Mesodermal cell (in vitro differentiated cells): ENCODE results near the gene RAPGEF4.
A peak's percentile ranks its signal among the peaks of the same experiment; 100 is the strongest.

Experiments
- H3K27ac ChIP-seq: 2 replicates; pipeline ENCODE4 v1.7.0; 2013; ENCODE audit warnings: mild to moderate bottlenecking, low read depth, low read length, moderate library complexity; ENCODE audit not compliant: severe bottlenecking
- H3K36me3 ChIP-seq: 2 replicates; pipeline ENCODE4 v1.7.1; 2013; ENCODE audit warnings: mild to moderate bottlenecking, low read length, moderate library complexity; ENCODE audit not compliant: control insufficient read depth, insufficient read depth
- H3K4me1 ChIP-seq: one replicate; pipeline ENCODE4 v1.7.1; 2013; ENCODE audit warnings: mild to moderate bottlenecking, low read length; ENCODE audit not compliant: insufficient read depth, control insufficient read depth, poor library complexity, severe bottlenecking
- H3K4me3 ChIP-seq: 2 replicates; pipeline ENCODE4 v1.7.0; 2013; ENCODE audit warnings: low read length, control low read depth, mild to moderate bottlenecking; ENCODE audit not compliant: insufficient read depth, poor library complexity, severe bottlenecking; ENCODE audit errors: extremely low read depth
- H3K9me3 ChIP-seq: 2 replicates; pipeline ENCODE4 v1.7.1; 2013; ENCODE audit warnings: mild to moderate bottlenecking, low read length, moderate library complexity; ENCODE audit not compliant: control insufficient read depth
- WGBS, 2 experiments: methylation state at CpG; one replicate each; pipeline ENCODE4 v1.1.5; 2013; ENCODE audit warnings: missing lambda C conversion rate in 2 of 2; ENCODE audit not compliant: insufficient coverage in 2 of 2; 5-methylcytosine and 5-hydroxymethylcytosine counted together

The RAPGEF4 gene

DNA sequence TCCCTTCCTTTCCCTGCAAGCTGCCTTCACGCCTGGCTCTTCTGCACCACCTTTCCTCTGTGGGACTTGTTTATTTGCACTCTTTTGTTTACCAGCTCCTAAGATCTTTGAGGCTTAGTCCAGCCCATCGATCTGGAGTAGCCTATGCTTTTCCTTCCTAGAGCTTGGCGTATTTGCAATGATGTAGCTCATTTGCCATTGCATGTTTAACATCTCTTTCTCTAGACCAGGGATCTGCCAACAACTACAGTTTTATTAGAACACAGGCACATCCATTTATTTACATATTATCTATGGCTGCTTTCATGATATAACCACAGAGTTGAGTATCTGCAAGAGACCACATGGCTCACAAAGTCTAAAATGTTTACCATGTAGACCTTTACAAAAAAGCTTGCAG lies 150.4 kb downstream of the RAPGEF4 start:
- Histone ChIP-seq H3K36me3 (no peaks in the 10 kb centered on the region), H3K9me3 (no peaks in the 10 kb centered on the region), H3K4me3 (no peak overlapping the region), H3K27ac (no peak overlapping the region), H3K4me1 (peaks cover 11% of the 10 kb centered on the region)
- 90 to 100% methylated on average over 3 of the region's 3 CpGs for WGBS, 2 experiments

DNA sequence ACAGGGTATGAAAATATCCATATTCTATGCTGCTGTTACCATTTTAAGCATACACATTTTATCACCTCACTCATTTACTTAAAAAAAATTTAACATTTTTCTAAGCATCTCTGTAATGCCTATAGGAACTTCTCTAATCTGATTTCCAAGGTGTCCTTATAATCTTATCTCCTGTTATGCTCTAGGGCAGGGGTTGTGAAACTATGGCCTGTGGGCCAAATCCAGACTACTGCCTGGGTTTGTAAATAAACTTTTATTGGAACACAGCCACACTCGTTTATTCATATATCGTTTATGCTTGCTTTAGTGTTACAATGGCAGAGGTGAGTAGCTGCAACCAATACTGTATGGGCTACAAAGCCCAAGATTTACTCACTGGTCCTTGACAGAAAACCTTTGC lies 151.6 kb downstream of the RAPGEF4 start:
- no peaks in the 10 kb centered on the region for H3K9me3 ChIP-seq
- H3K36me3 ChIP-seq, result no peaks in the 10 kb centered on the region
- H3K27ac ChIP-seq, result no peak overlapping the region
- peaks cover 11% of the 10 kb centered on the region for H3K4me1 ChIP-seq
- 100% methylated on average over 2 of the region's 2 CpGs for WGBS, 2 experiments
- no peak overlapping the region for H3K4me3 ChIP-seq

DNA sequence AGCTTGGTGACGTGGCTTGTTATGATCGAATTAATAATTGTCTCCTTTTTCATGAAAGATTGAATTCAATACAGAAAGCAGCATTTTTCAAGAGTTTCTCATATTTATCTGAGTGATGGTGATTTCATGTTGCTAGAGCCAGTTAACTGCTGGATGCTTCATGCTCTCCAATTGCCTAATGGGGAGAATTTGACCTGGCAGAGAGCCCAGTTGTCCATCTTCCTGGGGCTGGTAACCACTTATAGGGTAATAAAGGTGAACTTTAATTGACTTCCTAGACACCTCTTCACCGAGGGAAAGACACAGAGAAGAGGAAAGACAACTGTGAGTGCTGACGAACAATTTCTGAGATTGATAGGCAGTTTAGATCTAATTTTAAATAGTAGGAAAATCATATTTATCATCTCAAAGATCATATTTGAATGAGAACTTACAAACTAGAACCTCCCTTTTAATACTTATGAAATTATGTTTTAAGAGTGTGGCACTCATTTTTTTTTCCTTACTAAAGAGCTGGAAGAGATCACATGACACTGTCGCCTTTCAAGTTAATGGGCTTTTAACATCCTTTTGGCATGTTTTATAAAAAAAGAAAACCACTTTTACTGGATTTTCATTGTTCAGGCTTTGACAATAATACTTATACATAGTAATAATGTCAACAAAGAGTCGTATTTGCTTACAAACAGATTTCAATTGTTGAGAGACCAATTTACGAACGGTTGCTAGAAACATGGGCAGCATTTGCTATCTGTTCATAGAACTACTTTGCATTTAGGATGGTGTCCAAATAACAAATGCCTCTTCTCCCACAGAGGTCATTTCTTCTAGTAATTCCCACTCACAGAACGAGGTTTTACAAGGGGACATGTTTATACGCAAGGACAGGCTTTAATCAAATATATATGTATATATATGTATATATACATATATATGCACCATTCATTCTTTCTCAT lies 153.3 kb downstream of the RAPGEF4 start:
- Histone ChIP-seq H3K4me1 (peaks cover 11% of the 10 kb centered on the region), H3K36me3 (no peaks in the 10 kb centered on the region), H3K27ac (no peak overlapping the region), H3K9me3 (no peaks in the 10 kb centered on the region), H3K4me3 (no peak overlapping the region)
- 88 to 90% methylated on average over 2 of the region's 10 CpGs for WGBS, 2 experiments

DNA sequence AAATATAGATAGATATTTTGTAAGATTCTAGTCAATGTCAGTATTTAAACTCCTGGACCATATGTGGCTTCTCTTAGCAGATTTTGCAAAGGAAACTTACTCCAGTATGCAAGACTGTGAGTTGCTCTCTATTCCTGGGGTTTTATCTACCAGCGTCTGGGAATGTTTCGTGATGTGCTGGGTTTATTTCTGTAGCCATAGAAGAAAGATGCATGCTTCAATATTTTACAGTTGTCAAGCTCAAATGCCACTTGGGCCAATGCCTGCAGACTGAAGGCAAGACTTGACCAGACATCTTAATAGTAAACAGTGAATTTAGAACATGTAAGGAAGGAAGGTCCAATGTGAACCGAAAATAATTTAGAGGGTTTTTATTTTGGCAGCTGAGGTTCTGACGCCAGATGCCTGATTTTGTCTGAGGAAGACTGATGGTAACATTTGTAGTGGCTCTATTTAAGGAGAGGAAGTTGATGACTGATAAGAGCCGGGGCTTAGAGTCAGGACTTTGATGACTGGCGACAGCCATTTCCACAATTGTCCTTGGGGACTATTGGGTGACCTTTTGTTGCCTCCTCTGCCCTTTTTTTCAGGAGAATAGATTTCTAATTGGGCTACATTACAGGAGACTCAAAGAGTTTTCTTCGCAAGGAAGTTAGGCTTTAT lies 154.3 kb downstream of the RAPGEF4 start:
- Histone ChIP-seq H3K36me3 (no peaks in the 10 kb centered on the region), H3K9me3 (no peaks in the 10 kb centered on the region), H3K4me1 (peaks cover 11% of the 10 kb centered on the region), H3K27ac (peak overlapping the region; percentile 53), H3K4me3 (no peak overlapping the region)
- WGBS, 2 experiments, result 73 to 83% methylated on average over 4 to 5 of the region's 7 CpGs

DNA sequence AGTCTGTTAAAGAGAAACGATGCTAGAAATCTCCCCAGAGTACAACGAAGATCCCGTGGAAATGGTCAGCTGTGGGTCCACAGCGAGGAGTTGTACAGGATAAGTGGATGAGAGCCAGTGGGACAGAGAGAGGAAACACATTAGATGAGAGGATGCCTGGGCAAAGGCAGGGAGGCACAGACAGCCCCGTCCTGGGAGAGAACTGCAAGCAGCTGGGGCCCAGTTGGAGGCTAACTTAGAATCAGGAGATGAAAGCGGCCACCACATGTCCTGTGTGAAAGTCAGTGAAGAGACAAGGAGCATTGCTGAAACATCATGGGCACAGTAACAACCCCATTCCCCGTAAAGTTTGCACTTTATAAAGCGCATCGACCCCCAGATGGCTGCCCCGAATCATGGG lies 157.5 kb downstream of the RAPGEF4 start:
- Histone ChIP-seq H3K4me1 (peaks cover 11% of the 10 kb centered on the region), H3K27ac (no peak overlapping the region), H3K4me3 (no peak overlapping the region), H3K36me3 (no peaks in the 10 kb centered on the region), H3K9me3 (no peaks in the 10 kb centered on the region)
- 92 to 100% methylated on average over 7 to 9 of the region's 10 CpGs for WGBS, 2 experiments

DNA sequence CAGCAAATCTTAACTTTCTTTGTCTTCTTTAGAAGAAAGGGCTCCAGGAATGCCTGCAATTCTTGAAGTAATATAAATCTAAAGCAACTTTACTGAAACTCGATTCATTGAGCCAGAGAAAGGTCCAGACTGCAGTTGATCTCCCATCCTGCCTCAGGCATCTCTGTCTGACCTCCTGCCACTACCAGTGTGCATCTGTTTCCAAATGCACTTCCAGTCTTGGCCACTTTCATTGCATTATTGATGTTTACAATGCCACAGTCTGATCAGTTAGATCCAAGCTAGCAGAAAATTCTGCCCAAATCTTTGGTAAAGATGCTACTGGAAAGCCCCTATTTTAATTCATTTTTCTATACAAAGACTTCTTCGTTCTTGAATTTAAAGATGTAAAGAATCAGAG lies 158.0 kb downstream of the RAPGEF4 start:
- Histone ChIP-seq H3K9me3 (no peaks in the 10 kb centered on the region), H3K4me1 (peaks cover 11% of the 10 kb centered on the region), H3K4me3 (no peak overlapping the region), H3K36me3 (no peaks in the 10 kb centered on the region), H3K27ac (no peak overlapping the region)
- WGBS, 2 experiments, result 80% methylated on average over 1 of the region's 2 CpGs; no CpG with 5 or more reads in 1 of the 2 experiments

DNA sequence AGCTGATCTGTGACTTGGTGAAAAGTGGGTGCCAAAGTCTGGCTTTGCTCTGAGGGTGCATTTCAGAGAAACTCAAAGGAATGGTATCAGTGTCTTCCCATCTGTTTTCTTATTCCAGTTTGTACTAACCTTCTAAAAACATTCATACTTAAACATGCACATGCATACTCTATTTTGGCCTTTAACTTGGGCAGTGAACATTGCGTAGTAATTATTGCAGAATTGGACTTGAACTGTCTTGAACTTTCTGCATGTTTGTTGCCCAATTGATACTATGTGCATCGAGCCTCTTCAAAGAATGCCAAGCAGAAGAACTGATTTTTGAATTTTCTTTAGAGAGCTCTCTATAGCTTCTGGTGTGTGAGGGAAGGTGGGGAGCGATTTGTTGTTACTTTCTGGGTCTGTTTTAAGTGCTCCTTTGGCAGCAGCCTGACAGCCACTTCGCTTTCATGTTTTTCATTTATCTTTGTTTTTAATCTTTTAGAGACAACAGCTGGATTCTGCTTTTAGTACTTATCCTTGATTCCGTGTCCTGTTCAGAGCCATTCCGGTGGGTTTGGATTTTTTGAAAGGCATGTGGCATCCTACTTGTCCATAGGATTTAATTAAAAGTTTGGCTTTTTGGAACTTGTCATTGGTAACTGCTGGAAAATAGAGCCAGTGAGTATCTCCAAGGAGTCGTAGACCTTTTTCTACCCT lies 159.2 kb downstream of the RAPGEF4 start:
- no peak overlapping the region for H3K27ac ChIP-seq
- H3K36me3 ChIP-seq, result no peaks in the 10 kb centered on the region
- 91 to 94% methylated on average over 4 to 6 of the region's 7 CpGs for WGBS, 2 experiments
- no peak overlapping the region for H3K4me3 ChIP-seq
- no peaks in the 10 kb centered on the region for H3K9me3 ChIP-seq
- peaks cover 7% of the 10 kb centered on the region for H3K4me1 ChIP-seq

DNA sequence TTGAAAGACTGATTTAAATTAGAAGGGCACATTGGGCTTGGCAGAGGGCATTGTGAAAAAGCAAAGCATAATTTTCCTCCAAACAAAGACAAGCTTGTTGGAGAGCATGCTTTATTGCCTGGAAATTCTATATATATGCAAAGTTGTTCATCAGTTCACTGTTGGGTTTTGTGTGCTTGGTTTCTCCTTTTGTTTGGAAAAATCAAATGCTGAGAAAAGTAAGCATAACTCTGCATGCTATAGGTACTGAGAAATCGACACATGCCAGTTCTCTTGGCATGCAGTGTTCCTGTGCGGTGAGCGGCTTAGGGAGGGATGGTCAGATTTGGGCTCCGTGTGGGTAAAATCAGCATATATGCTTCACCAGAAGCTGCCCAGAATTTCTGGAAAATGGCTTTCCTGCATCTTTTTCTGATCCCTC lies 161.0 kb downstream of the RAPGEF4 start:
- WGBS, 2 experiments, result 80 to 86% methylated on average over 4 of the region's 4 CpGs
- Histone ChIP-seq H3K27ac (no peak overlapping the region), H3K36me3 (no peaks in the 10 kb centered on the region), H3K9me3 (no peaks in the 10 kb centered on the region), H3K4me3 (no peak overlapping the region), H3K4me1 (no peaks in the 10 kb centered on the region)

DNA sequence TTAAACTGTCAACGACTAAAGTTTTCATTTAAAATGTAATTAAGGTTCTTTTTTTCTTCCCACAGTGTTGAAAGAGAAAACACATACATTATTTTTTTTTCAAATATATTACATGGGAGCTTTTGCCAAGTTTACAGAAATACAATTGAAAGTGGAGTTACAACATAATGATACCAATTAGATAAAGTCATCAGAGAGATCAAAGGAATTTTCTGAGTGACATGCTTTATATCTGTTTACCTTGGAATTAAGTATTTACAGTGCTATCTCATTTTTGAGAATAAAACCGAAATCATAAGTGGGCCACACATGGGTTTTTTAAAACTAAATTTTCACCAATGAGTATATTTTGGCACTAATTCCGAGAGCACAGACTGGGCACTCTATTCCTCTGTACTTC lies 165.2 kb downstream of the RAPGEF4 start:
- Histone ChIP-seq H3K36me3 (no peaks in the 10 kb centered on the region), H3K4me3 (no peak overlapping the region), H3K27ac (no peak overlapping the region), H3K9me3 (no peaks in the 10 kb centered on the region), H3K4me1 (no peaks in the 10 kb centered on the region)
- WGBS, 2 experiments, result no CpG with 5 or more reads among the region's 3 CpGs

DNA sequence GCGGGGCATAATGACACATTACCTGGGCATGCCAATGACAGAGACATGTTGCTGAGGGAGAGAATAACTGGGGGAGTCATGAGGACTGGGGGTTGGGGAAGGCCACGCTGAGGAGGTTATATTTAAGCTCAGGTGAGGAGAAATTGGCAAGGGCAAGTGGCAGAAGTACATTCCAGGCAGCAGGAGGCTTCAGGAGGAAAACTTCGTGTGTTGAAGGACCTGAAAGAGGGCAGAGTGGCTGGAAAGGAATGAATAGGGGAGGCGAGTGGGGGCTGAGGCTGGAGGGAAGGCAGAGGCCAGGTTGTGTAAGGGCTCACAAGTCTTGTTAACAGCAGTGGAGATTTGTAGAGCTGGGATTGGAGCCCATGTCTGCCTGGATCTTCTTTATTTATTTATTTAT lies 166.3 kb downstream of the RAPGEF4 start:
- WGBS, 2 experiments, result 82 to 93% methylated on average over 2 to 3 of the region's 4 CpGs
- no peaks in the 10 kb centered on the region for H3K4me1 ChIP-seq
- no peak overlapping the region for H3K4me3 ChIP-seq
- H3K9me3 ChIP-seq, result no peaks in the 10 kb centered on the region
- H3K36me3 ChIP-seq, result no peaks in the 10 kb centered on the region
- no peak overlapping the region for H3K27ac ChIP-seq
